Uterus (tissue), 4 donors: ENCODE measurements around the gene LINGO4. TPM values are rescaled to one million over a fixed set of nuclear protein-coding genes. Genes with fewer than 3 reads are reported as not detected.

Source experiments
- DNase-seq, 2 donors: peaks; one replicate each; pipeline ENCODE4 v3.0.0-alpha.2; 2019 to 2020
- H3K27ac ChIP-seq, 2 donors: fragments of 200-600 bp; sonication (generic); 1 replicate in 1 of 2; 2 replicates in 1 of 2; pipeline ENCODE4 v1.5.1; 2016 to 2018
- H3K27me3 ChIP-seq, 2 donors: fragments of 200-600 bp; sonication (generic); one replicate each; pipeline ENCODE4 v1.5.1; 2018 to 2019; ENCODE audit warnings: control low read depth in 1 of 2
- H3K36me3 ChIP-seq, 2 donors: fragments of 200-600 bp; sonication (generic); one replicate each; pipeline ENCODE4 v1.5.1; 2019; ENCODE audit warnings: control low read depth in 1 of 2
- H3K4me1 ChIP-seq, 2 donors: fragments of 200-600 bp; sonication (generic); one replicate each; pipeline ENCODE4 v1.5.1; 2018 to 2019; ENCODE audit warnings: control low read depth in 1 of 2
- H3K4me3 ChIP-seq, 2 donors: fragments of 200-600 bp; sonication (generic); 1 replicate in 1 of 2; 2 replicates in 1 of 2; pipeline ENCODE4 v1.5.1; 2018 to 2019; ENCODE audit warnings: mild to moderate bottlenecking in 1 of 2
- H3K9me3 ChIP-seq, 2 donors: fragments of 200-600 bp; sonication (generic); one replicate each; pipeline ENCODE4 v1.5.1; 2019; ENCODE audit warnings: control low read depth in 1 of 2
- POLR2A ChIP-seq, 2 donors: fragments of 450-650 bp; IDR thresholded peaks; one replicate each; pipeline ENCODE4 v1.6.1; 2016; ENCODE audit warnings: antibody characterized with exemption in 2 of 2, mild to moderate bottlenecking in 1 of 2, moderate library complexity in 1 of 2
- intact Hi-C: fragments of 100-400 bp; cut with DNase I; formaldehyde crosslinking; loops from one replicate; pipeline ENCODE4 v1.15.1; 2023; ENCODE audit warnings: low total_unique reads
- total RNA-seq, 4 donors: library from RNA; depleted of rRNA in 3 of 4; stranded (reverse); fragments of >200 nt in 3 of 4; gene quantifications; one replicate each; pipeline versions ENCODE4 v1.1.0 to v1.2.4, GENCODE V29; 2014 to 2023
- TF ChIP-seq, protein P1 (sequence below), 4 experiments: fragments of 200-600 bp in 2 of 4; fragments of 450-650 bp in 2 of 4; sonication (generic) in 2 of 4; IDR thresholded peaks; one replicate each; pipeline ENCODE4 v1.5.1; 2016 to 2019; ENCODE audit warnings: antibody characterized with exemption in 4 of 4, mild to moderate bottlenecking in 2 of 4, moderate library complexity in 1 of 4
- donor health status: DM: yes; HTN: yes; CAD: no.

LINGO4 gene
- total RNA-seq, 4 donors from 2014 or later: 0.14 TPM; not detected in 3

DNA sequence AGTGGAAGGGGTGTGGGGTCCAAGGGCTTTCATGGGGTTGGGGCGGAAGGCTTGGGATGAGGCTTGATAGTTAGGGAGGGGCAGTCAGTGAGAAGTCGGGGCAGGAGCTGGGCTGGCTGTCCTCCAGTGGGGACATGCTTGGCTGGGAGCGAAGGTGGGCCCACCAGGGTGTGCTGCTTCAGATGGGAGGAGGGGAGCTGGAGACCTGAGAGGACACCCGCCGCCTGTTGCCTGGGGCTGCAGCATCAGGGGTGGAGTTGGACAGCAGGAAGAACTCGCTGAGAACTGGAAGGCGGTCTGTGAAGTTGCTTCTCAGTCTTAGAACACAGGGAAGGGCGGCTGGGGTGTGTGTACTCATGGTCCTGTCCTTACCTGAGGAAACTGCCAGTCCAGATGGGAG, 46.7 kb upstream of the LINGO4 start:
- TF ChIP-seq, protein P1, sequence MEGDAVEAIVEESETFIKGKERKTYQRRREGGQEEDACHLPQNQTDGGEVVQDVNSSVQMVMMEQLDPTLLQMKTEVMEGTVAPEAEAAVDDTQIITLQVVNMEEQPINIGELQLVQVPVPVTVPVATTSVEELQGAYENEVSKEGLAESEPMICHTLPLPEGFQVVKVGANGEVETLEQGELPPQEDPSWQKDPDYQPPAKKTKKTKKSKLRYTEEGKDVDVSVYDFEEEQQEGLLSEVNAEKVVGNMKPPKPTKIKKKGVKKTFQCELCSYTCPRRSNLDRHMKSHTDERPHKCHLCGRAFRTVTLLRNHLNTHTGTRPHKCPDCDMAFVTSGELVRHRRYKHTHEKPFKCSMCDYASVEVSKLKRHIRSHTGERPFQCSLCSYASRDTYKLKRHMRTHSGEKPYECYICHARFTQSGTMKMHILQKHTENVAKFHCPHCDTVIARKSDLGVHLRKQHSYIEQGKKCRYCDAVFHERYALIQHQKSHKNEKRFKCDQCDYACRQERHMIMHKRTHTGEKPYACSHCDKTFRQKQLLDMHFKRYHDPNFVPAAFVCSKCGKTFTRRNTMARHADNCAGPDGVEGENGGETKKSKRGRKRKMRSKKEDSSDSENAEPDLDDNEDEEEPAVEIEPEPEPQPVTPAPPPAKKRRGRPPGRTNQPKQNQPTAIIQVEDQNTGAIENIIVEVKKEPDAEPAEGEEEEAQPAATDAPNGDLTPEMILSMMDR (IDR thresholded peaks at IDR 0.05): no peak
- TF ChIP-seq POLR2A (IDR thresholded peaks at IDR 0.05): no peak
- no peaks in the 10 kb centered on the region for H3K4me1 ChIP-seq
- intact Hi-C loops: no loop called here
- no peak for DNase-seq
- H3K27ac ChIP-seq: no peak overlapping the region
- H3K9me3 ChIP-seq: no peaks in the 10 kb centered on the region
- no peak overlapping the region for H3K4me3 ChIP-seq
- H3K27me3 ChIP-seq: no peaks in the 10 kb centered on the region
- no peaks in the 10 kb centered on the region for H3K36me3 ChIP-seq

DNA sequence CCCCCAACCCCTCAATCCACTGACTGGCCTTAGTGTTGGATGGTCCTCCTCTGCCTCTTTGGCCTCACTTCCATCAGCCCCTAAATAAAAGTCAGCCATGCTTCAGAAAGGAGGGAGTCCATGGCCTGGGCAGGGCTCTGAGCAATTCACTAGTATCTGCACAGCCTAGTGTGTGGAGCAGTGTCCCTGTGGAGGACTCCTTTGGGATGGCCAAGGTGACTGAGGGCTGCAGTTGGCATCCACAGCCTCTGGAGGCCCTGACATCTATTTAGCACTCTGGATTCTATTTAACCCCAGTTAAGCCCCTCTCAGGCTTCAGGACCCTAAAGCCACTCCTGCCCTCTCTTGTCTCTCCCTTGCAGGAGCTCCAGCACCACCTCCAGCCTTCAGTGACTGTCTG, 44.7 kb upstream of the LINGO4 start:
- Histone ChIP-seq H3K9me3 (no peaks in the 10 kb centered on the region), H3K27me3 (no peaks in the 10 kb centered on the region), H3K36me3 (no peaks in the 10 kb centered on the region), H3K4me3 (no peak overlapping the region), H3K27ac (no peak overlapping the region), H3K4me1 (no peaks in the 10 kb centered on the region)
- no peak for DNase-seq
- intact Hi-C loops: no loop called here
- TF ChIP-seq, protein P1 (IDR thresholded peaks at IDR 0.05): no peak
- no peak for TF ChIP-seq POLR2A (IDR thresholded peaks at IDR 0.05)

DNA sequence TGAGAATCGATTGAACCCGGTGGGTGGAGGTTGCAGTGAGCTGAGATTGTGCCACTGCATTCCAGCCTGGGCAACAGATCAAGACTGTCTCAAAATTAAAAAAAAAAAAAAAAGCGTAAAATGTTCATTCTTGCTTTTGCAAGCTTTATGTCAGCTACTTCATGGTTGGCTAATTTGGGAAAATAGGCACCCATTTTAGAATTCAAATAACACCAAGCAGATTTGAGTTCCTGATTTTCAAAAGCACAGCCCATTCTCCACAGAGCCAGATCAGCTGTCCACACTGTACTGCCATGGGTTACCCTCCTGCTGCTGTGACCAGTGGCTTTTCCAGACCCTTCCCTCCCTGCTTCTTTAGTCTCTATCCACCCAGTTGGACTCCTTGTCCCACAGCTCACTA, 43.9 kb upstream of the LINGO4 start:
- Histone ChIP-seq H3K9me3 (no peaks in the 10 kb centered on the region), H3K27ac (no peak overlapping the region), H3K4me3 (no peak overlapping the region), H3K36me3 (no peaks in the 10 kb centered on the region), H3K4me1 (no peaks in the 10 kb centered on the region), H3K27me3 (no peaks in the 10 kb centered on the region)
- DNase-seq: no peak
- TF ChIP-seq, protein P1 (IDR thresholded peaks at IDR 0.05): no peak
- TF ChIP-seq POLR2A (IDR thresholded peaks at IDR 0.05): no peak
- intact Hi-C loops: no loop called here

DNA sequence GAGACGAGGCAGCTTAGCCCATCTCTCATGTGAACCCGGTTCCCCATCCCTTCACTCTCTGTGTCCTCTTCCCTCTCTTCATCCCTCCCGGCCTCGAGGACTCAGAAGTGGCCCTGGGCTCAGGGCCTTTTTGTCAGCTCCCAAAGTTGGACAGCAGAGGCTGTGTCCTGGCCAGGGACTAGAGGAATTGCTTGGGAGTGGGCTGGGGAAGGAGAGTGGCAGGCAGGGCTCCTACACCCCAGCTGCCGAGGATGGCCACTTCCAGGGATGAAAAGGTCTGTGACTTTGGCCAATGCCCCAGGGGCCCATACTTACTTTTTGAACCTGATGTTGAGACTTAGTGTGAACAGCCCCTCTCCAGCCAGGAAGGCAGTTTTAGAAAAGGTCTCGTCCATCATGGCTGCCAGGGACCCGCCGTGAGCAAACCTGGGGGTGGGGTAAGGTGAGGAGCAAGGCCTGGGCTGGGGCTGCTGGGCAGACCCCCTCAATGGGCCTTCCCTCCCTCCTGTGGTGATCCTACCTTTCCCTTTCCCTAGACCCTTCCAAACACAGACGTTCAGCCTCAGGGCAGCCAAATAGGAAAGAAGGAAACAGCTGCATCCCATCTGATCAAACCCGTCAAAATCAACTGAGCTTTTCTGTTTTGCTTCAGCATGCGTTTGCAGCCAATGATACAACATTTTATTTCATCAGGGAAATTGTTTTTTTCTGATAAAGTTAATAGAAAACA, 42.8 kb upstream of the LINGO4 start:
- Histone ChIP-seq H3K4me3 (no peak overlapping the region), H3K27ac (no peak overlapping the region), H3K36me3 (no peaks in the 10 kb centered on the region), H3K27me3 (no peaks in the 10 kb centered on the region), H3K4me1 (no peaks in the 10 kb centered on the region), H3K9me3 (no peaks in the 10 kb centered on the region)
- TF ChIP-seq POLR2A (IDR thresholded peaks at IDR 0.05): no peak
- TF ChIP-seq, protein P1 (IDR thresholded peaks at IDR 0.05): no peak
- no peak for DNase-seq
- intact Hi-C loops: no loop called here

DNA sequence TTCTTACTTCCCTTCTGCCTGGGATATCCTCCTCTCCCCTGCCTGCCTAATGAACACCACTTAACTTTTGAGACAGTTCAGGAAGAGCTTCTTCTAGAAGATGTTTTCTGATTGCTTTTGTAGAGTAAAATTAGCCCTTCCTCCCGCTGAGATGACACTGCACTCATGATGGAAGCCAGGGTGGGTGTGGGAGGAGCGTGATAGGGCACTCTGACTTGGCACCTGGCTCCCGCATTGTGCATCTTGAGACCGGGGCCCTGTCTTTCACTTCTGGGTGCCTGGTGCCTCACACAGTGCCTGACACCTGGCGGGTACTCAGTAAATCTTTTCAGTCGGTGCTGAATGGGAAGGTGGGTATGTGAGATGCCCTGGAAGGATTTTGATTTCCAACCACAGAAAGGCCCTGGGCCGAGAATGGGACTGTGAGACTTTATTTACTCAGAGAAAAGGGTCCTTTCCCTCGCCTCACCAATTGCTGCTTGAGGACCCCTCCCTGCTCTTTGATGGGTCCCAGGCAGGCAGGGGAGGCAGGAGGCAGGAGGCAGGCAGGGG, 41.5 kb upstream of the LINGO4 start:
- TF ChIP-seq, protein P1 (IDR thresholded peaks at IDR 0.05): no peak
- no peak for TF ChIP-seq POLR2A (IDR thresholded peaks at IDR 0.05)
- Histone ChIP-seq H3K36me3 (no peaks in the 10 kb centered on the region), H3K27me3 (no peaks in the 10 kb centered on the region), H3K9me3 (no peaks in the 10 kb centered on the region), H3K4me1 (no peaks in the 10 kb centered on the region), H3K27ac (no peak overlapping the region), H3K4me3 (no peak overlapping the region)
- intact Hi-C loops: no loop called here
- DNase-seq: no peak
